CD14-positive monocyte (primary cell): ENCODE measurements around the gene AATK. TPM values are rescaled to one million over a fixed set of nuclear protein-coding genes. Genes with fewer than 3 reads are reported as not detected.

ENCODE experiments used
- DNase-seq, 3 donors: peaks; one replicate each; pipeline ENCODE4 v3.0.0-alpha.2; 2011 to 2022
- H2AFZ ChIP-seq: 2 replicates; pipeline ENCODE4 v1.6.0; 2012; ENCODE audit warnings: mild to moderate bottlenecking, low read depth, low read length, inconsistent platforms; ENCODE audit not compliant: insufficient read depth, poor library complexity, severe bottlenecking
- H3K27ac ChIP-seq, 2 donors: 1 replicate in 1 of 2; 2 replicates in 1 of 2; pipeline ENCODE4 v1.5.1; 2012 to 2013; ENCODE audit warnings: low read length in 2 of 2, control low read depth in 1 of 2, inconsistent platforms in 1 of 2, low read depth in 1 of 2, mild to moderate bottlenecking in 1 of 2
- H3K27me3 ChIP-seq, 2 donors: one replicate each; pipeline versions ENCODE4 v1.6.0 to v1.6.1; 2011 to 2013; ENCODE audit warnings: low read length in 2 of 2; ENCODE audit not compliant: control insufficient read depth in 2 of 2, insufficient read depth in 2 of 2
- H3K36me3 ChIP-seq, 2 donors: replicated peaks in 1 of 2; 1 replicate in 1 of 2; 2 replicates in 1 of 2; pipeline versions ENCODE4 v1.5.1 to v1.6.1; 2012 to 2013; ENCODE audit warnings: low read length in 2 of 2, control low read depth in 1 of 2, inconsistent platforms in 1 of 2, mild to moderate bottlenecking in 1 of 2; ENCODE audit not compliant: insufficient read depth in 2 of 2, control insufficient read depth in 1 of 2
- H3K4me1 ChIP-seq, 2 donors: 1 replicate in 1 of 2; 2 replicates in 1 of 2; pipeline versions ENCODE4 v1.5.1 to v1.6.1; 2012 to 2013; ENCODE audit warnings: low read length in 2 of 2, control low read depth in 1 of 2, inconsistent platforms in 1 of 2, mild to moderate bottlenecking in 1 of 2, moderate library complexity in 1 of 2; ENCODE audit not compliant: insufficient read depth in 2 of 2, control insufficient read depth in 1 of 2
- H3K4me2 ChIP-seq: replicated peaks from 2 replicates; pipeline ENCODE3; 2012; ENCODE audit warnings: low read length, moderate library complexity, mild to moderate bottlenecking; ENCODE audit not compliant: poor library complexity, severe bottlenecking; ENCODE audit errors: extremely low read depth
- H3K4me3 ChIP-seq, 3 experiments: fragments of 200-600 bp in 1 of 3; sonication (generic) in 1 of 3; replicated peaks in 1 of 3; 1 replicate in 2 of 3; 2 replicates in 1 of 3; pipeline ENCODE4 v1.5.1; 2011 to 2013; ENCODE audit warnings: low read length in 3 of 3, mild to moderate bottlenecking in 3 of 3, control low read depth in 2 of 3, low read depth in 2 of 3, inconsistent platforms in 1 of 3, moderate library complexity in 1 of 3
- H3K79me2 ChIP-seq: 2 replicates; pipeline ENCODE4 v1.6.0; 2012; ENCODE audit warnings: mild to moderate bottlenecking, control low read depth, inconsistent platforms, low read length, moderate library complexity; ENCODE audit not compliant: insufficient read depth
- H3K9ac ChIP-seq: 2 replicates; pipeline ENCODE4 v1.6.0; 2017; ENCODE audit warnings: low read length, mild to moderate bottlenecking; ENCODE audit not compliant: insufficient read depth, poor library complexity, severe bottlenecking
- H3K9me3 ChIP-seq, 2 donors: replicated peaks in 1 of 2; 1 replicate in 1 of 2; 2 replicates in 1 of 2; pipeline versions ENCODE4 v1.5.1 to v1.6.1; 2012 to 2013; ENCODE audit warnings: low read length in 2 of 2, control low read depth in 1 of 2; ENCODE audit not compliant: control insufficient read depth in 1 of 2, insufficient read depth in 1 of 2
- H4K20me1 ChIP-seq: 2 replicates; pipeline ENCODE4 v1.6.0; 2012; ENCODE audit warnings: mild to moderate bottlenecking, low read length, control low read depth, moderate library complexity; ENCODE audit not compliant: insufficient read depth
- H3K27ac Mint-ChIP-seq, 7 donors: one replicate each; pipeline ENCODE4 v1.8.0; 2020; ENCODE audit warnings: mild to moderate bottlenecking in 7 of 7, mixed read lengths in 7 of 7, moderate library complexity in 6 of 7, inconsistent platforms in 2 of 7
- H3K27me3 Mint-ChIP-seq, 3 donors: one replicate each; pipeline ENCODE4 v1.8.0; 2021 to 2022; ENCODE audit warnings: low read depth in 3 of 3, mild to moderate bottlenecking in 3 of 3, mixed read lengths in 3 of 3, moderate library complexity in 3 of 3, inconsistent platforms in 1 of 3
- H3K36me3 Mint-ChIP-seq, 2 donors: one replicate each; pipeline ENCODE4 v1.8.0; 2020; ENCODE audit warnings: mixed read lengths in 2 of 2, inconsistent platforms in 1 of 2, mild to moderate bottlenecking in 1 of 2
- H3K4me1 Mint-ChIP-seq: one replicate; pipeline ENCODE4 v1.8.0; 2020; ENCODE audit warnings: mild to moderate bottlenecking, mixed read lengths
- H3K4me3 Mint-ChIP-seq, 2 donors: one replicate each; pipeline ENCODE4 v1.8.0; 2020; ENCODE audit warnings: mild to moderate bottlenecking in 2 of 2, mixed read lengths in 2 of 2, moderate library complexity in 1 of 2
- H3K9me3 Mint-ChIP-seq, 7 donors: one replicate each; pipeline ENCODE4 v1.8.0; 2020 to 2022; ENCODE audit warnings: mixed read lengths in 7 of 7, mild to moderate bottlenecking in 6 of 7, moderate library complexity in 6 of 7, inconsistent platforms in 2 of 7
- WGBS: methylation state at CpG from one replicate; pipeline ENCODE4 v1.1.5; 2013; ENCODE audit warnings: missing lambda C conversion rate; ENCODE audit not compliant: insufficient coverage; 5-methylcytosine and 5-hydroxymethylcytosine counted together
- intact Hi-C, 2 donors: fragments of 100-400 bp; cut with micrococcal nuclease; formaldehyde crosslinking; loops; one replicate each; pipeline versions ENCODE4 v1.15.0 to v1.15.1; 2023
- polyA plus RNA-seq, 3 donors: library from polyadenylated mRNA; depleted of rRNA in 1 of 3; unstranded in 2 of 3; stranded (reverse) in 1 of 3; fragments of 300-500 nt in 2 of 3; fragments of >200 nt in 1 of 3; fragmentation: Illumina TruSeq in 2 of 3; gene quantifications; 1 replicate in 2 of 3; 2 replicates in 1 of 3; pipeline ENCODE4 v1.2.3, GENCODE V29; 2012 to 2021
- TF ChIP-seq, protein P1 (sequence below): fragments of 200-600 bp; IDR thresholded peaks from one replicate; pipeline ENCODE4 v1.8.0; 2022; ENCODE audit warnings: antibody characterized with exemption, mild to moderate bottlenecking

AATK gene
- polyA plus RNA-seq, 3 donors: 0.93 to 15.3 (median 2.0) TPM

GRCh38 chr17:81115219-81115618 lies 50.8 kb downstream of the AATK start:
- peaks cover 0 to 2% (median 0%) of the 10 kb centered on the region in 3 donors for H3K27me3 Mint-ChIP-seq
- no peak for DNase-seq
- Histone ChIP-seq H3K36me3 (peaks cover 5 to 22% of the 10 kb centered on the region in 2 donors), H3K9me3 (no peaks in the 10 kb centered on the region), H3K4me3 (no peak overlapping the region), H3K27ac (no peak overlapping the region), H3K4me2 (no peak overlapping the region), H3K27me3 (no peaks in the 10 kb centered on the region), H4K20me1 (peaks cover 40% of the 10 kb centered on the region), H3K4me1 (peaks cover 6 to 8% of the 10 kb centered on the region in 2 donors), H2AFZ (no peak overlapping the region), H3K9ac (no peak overlapping the region), H3K79me2 (no peaks in the 10 kb centered on the region)
- no peak overlapping the region for H3K27ac Mint-ChIP-seq
- WGBS: 99% methylated on average over 11 of the region's 11 CpGs
- TF ChIP-seq, protein P1, sequence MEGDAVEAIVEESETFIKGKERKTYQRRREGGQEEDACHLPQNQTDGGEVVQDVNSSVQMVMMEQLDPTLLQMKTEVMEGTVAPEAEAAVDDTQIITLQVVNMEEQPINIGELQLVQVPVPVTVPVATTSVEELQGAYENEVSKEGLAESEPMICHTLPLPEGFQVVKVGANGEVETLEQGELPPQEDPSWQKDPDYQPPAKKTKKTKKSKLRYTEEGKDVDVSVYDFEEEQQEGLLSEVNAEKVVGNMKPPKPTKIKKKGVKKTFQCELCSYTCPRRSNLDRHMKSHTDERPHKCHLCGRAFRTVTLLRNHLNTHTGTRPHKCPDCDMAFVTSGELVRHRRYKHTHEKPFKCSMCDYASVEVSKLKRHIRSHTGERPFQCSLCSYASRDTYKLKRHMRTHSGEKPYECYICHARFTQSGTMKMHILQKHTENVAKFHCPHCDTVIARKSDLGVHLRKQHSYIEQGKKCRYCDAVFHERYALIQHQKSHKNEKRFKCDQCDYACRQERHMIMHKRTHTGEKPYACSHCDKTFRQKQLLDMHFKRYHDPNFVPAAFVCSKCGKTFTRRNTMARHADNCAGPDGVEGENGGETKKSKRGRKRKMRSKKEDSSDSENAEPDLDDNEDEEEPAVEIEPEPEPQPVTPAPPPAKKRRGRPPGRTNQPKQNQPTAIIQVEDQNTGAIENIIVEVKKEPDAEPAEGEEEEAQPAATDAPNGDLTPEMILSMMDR: no peak
- peaks cover 7% of the 10 kb centered on the region for H3K4me1 Mint-ChIP-seq
- H3K4me3 Mint-ChIP-seq: no peak overlapping the region
- intact Hi-C loops: no loop called here
- H3K36me3 Mint-ChIP-seq: peaks cover 7 to 11% of the 10 kb centered on the region in 2 donors
- H3K9me3 Mint-ChIP-seq: no peaks in the 10 kb centered on the region

DNA sequence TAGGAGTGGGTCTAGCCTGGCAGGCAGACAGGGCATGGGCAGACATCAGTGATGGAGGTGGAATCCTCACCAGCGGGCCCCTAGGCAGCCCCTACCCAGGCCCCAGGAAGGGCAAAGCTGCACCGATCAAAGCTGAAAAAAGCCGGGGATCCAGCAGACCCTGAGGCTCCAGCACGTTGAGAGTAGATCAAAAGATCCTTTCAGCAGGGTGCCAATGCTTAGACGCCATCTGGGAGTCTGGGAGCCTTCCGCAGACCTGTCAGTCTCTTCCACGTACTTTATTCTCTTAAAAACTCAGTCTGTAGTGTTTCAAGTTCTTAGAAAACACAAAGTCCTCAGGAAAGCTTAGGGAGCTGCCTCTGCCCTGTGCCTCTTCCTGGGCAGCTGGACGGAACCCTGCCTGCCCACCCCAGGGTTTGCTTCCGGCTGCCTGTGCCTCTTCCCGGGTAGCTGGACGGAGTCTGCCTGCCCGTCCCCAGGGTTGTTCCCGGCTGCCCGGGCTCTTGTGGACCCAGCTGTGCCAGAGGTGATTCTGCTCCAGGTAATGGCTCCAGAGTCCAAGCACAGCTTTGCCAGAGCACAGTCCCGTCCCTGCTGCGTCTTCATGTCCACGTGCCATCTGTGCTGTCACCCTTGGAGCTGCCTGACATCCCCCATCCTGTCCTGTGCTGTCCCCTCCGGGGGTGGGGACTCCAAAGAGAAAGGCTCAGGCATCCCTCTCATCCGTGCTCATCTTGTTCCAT lies 51.5 kb downstream of the AATK start:
- Histone ChIP-seq H3K9me3 (no peaks in the 10 kb centered on the region), H3K27me3 (no peaks in the 10 kb centered on the region), H2AFZ (no peak overlapping the region), H3K79me2 (no peaks in the 10 kb centered on the region), H3K36me3 (peaks cover 5 to 22% of the 10 kb centered on the region in 2 donors), H3K27ac (no peak overlapping the region), H3K4me1 (peaks cover 6 to 8% of the 10 kb centered on the region in 2 donors), H3K9ac (no peak overlapping the region), H3K4me3 (no peak overlapping the region), H4K20me1 (peaks cover 34% of the 10 kb centered on the region), H3K4me2 (no peak overlapping the region)
- no peak overlapping the region for H3K4me3 Mint-ChIP-seq
- no peaks in the 10 kb centered on the region for H3K9me3 Mint-ChIP-seq
- peaks cover 7 to 11% of the 10 kb centered on the region in 2 donors for H3K36me3 Mint-ChIP-seq
- DNase-seq: no peak
- TF ChIP-seq, protein P1: no peak
- intact Hi-C loops: no loop called here
- WGBS: 97% methylated on average over 18 of the region's 19 CpGs
- peaks cover 0 to 2% (median 0%) of the 10 kb centered on the region in 3 donors for H3K27me3 Mint-ChIP-seq
- H3K27ac Mint-ChIP-seq: no peak overlapping the region
- H3K4me1 Mint-ChIP-seq: peaks cover 7% of the 10 kb centered on the region
